ENCODE data around the gene CCN2.

DNA sequence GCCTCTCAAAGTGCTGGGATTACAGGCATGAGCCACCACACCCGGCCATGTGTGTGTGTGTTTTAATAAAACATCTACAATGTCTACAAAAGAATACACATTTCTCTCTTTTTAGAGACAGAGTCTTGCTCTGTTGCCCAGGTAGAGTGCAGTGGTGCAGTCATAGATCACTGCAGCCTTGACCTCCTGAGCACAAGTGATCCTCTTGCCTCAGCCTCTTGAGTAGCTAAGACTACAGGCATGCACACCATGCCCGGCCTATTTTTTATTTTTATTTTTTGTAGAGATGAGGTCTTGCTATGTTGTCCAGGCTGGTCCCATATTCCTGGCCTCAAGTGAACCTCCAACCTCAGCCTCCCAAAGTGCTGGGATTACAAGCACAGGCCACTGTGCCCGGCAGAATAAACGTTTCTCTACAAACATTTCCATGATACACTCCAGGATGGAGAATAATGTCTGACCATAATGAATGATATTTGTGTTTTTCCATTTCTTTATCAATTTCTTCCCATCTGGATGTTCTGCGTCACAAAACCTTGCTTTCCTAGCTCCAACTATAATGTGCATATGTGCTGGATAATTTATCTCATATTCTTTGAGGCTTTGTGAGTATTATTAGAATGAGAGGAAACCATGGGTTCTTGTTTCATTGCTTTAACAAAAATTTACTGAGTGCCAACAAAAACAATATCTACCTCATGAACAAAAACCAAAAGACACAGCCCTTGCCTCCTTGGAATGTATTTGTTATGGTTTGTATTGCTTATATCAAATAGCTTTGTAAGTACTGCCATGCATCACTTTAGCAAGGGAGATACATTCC is 28.6 kb upstream of the CCN2 start:
- TF ChIP-seq, protein P1, sequence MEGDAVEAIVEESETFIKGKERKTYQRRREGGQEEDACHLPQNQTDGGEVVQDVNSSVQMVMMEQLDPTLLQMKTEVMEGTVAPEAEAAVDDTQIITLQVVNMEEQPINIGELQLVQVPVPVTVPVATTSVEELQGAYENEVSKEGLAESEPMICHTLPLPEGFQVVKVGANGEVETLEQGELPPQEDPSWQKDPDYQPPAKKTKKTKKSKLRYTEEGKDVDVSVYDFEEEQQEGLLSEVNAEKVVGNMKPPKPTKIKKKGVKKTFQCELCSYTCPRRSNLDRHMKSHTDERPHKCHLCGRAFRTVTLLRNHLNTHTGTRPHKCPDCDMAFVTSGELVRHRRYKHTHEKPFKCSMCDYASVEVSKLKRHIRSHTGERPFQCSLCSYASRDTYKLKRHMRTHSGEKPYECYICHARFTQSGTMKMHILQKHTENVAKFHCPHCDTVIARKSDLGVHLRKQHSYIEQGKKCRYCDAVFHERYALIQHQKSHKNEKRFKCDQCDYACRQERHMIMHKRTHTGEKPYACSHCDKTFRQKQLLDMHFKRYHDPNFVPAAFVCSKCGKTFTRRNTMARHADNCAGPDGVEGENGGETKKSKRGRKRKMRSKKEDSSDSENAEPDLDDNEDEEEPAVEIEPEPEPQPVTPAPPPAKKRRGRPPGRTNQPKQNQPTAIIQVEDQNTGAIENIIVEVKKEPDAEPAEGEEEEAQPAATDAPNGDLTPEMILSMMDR (IDR thresholded peaks at IDR 0.05): no peak
- TF ChIP-seq, protein P2, sequence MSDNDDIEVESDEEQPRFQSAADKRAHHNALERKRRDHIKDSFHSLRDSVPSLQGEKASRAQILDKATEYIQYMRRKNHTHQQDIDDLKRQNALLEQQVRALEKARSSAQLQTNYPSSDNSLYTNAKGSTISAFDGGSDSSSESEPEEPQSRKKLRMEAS (CRISPR knock-in tag; IDR thresholded peaks at IDR 0.05): no peak
- TF ChIP-seq, protein P3, sequence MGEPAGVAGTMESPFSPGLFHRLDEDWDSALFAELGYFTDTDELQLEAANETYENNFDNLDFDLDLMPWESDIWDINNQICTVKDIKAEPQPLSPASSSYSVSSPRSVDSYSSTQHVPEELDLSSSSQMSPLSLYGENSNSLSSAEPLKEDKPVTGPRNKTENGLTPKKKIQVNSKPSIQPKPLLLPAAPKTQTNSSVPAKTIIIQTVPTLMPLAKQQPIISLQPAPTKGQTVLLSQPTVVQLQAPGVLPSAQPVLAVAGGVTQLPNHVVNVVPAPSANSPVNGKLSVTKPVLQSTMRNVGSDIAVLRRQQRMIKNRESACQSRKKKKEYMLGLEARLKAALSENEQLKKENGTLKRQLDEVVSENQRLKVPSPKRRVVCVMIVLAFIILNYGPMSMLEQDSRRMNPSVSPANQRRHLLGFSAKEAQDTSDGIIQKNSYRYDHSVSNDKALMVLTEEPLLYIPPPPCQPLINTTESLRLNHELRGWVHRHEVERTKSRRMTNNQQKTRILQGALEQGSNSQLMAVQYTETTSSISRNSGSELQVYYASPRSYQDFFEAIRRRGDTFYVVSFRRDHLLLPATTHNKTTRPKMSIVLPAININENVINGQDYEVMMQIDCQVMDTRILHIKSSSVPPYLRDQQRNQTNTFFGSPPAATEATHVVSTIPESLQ (CRISPR knock-in tag; IDR thresholded peaks at IDR 0.05): no peak
- TF ChIP-seq ATF1 (CRISPR knock-in tag; IDR thresholded peaks at IDR 0.05): no peak
- TF ChIP-seq IRF2 (CRISPR knock-in tag; IDR thresholded peaks at IDR 0.05; ENCODE audit: borderline replicate concordance, low read depth): no peak
- TF ChIP-seq GRHL2 (CRISPR knock-in tag; IDR thresholded peaks at IDR 0.05; ENCODE audit: insufficient replicate concordance, severe bottlenecking): no peak
- TF ChIP-seq, protein P4, sequence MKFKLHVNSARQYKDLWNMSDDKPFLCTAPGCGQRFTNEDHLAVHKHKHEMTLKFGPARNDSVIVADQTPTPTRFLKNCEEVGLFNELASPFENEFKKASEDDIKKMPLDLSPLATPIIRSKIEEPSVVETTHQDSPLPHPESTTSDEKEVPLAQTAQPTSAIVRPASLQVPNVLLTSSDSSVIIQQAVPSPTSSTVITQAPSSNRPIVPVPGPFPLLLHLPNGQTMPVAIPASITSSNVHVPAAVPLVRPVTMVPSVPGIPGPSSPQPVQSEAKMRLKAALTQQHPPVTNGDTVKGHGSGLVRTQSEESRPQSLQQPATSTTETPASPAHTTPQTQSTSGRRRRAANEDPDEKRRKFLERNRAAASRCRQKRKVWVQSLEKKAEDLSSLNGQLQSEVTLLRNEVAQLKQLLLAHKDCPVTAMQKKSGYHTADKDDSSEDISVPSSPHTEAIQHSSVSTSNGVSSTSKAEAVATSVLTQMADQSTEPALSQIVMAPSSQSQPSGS (CRISPR knock-in tag; IDR thresholded peaks at IDR 0.05; ENCODE audit: borderline replicate concordance, low read depth): no peak
